ENCODE data around the gene NUDT14. TPM values are rescaled to one million over a fixed set of nuclear protein-coding genes. Genes with fewer than 3 reads are reported as not detected.

NUDT14 gene
- total RNA-seq (10 to 100 TPM; 18.9 to 33.9 (median 29.6) TPM), polyA plus RNA-seq (10 to 100 TPM; 15.1 to 31.1 TPM)
- long read RNA-seq, donor 1, transcript NUDT14-202 (5 exons, 845 nt): major isoform, 10 of 23 reads
- long read RNA-seq, donor 1, partial matches to known transcripts: 5 of 23 reads
- long read RNA-seq, donor 1, other reads (novel, unspliced or antisense): 8 of 23 reads
- long read RNA-seq, donor 2, transcript NUDT14-202 (5 exons, 845 nt): major isoform, 13 of 20 reads
- long read RNA-seq, donor 2, partial matches to known transcripts: 1 of 20 reads
- long read RNA-seq, donor 2, other reads (novel, unspliced or antisense): 5 of 20 reads
- long read RNA-seq, donor 3, partial matches to known transcripts: 0 of 4 reads
- long read RNA-seq, donor 3, other reads (novel, unspliced or antisense): 1 of 4 reads

GRCh38 chr14:105180592-105181548, at the start of gene NUDT14:
Gene NUDT14 (minus strand): TSS chr14:105181312. CDS start chr14:105181209, 103 bp downstream.
- H3K27ac ChIP-seq: peak within 1 kb of the TSS in 9 of 10 donors; percentile 35 to 71 (median 58)

DNA sequence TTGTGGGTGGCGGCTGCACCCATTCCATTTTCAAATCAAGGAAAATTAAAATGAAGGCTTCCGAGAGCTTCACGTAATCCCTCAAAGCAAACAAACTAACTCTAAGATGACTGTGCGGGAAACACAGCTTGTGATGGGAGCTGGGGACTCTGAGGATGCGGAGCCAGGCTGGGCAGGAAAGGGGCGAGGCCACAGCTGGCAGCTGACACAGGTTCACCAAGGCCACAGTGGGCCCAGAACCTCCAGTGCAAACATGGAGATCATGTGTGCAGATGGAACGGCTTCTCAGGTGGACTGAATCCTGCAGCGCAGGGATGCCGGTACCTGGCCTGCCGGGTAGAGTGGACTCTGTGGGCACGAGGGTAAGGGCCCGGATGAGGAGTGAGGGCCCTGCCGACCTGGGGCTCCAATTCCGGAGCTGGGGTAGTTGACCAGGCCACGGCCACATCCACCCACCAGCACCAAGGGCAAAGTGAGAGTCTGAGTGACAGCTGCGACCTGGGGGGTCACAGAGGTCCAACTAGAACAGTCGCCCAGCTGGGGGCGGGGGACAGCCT, 48.1 kb upstream of the NUDT14 start:
- no peaks in the 10 kb centered on the region for H3K27me3 ChIP-seq
- intact Hi-C loops (cut with DNase I): no loop called here
- H3K4me3 ChIP-seq: no peak overlapping the region
- peak in 1 of 8 donors; percentile 41 for ATAC-seq
- no peak overlapping the region for H3K27ac ChIP-seq
- peaks cover 0 to 50% (median 19%) of the 10 kb centered on the region in 9 donors for H3K36me3 ChIP-seq
- no peaks in the 10 kb centered on the region for H3K9me3 ChIP-seq
- 94 to 95% methylated on average over 18 of the region's 18 CpGs for WGBS, 2 donors
- DNase-seq: no peak
- H3K4me1 ChIP-seq: no peaks in the 10 kb centered on the region
- TF ChIP-seq, protein P1, sequence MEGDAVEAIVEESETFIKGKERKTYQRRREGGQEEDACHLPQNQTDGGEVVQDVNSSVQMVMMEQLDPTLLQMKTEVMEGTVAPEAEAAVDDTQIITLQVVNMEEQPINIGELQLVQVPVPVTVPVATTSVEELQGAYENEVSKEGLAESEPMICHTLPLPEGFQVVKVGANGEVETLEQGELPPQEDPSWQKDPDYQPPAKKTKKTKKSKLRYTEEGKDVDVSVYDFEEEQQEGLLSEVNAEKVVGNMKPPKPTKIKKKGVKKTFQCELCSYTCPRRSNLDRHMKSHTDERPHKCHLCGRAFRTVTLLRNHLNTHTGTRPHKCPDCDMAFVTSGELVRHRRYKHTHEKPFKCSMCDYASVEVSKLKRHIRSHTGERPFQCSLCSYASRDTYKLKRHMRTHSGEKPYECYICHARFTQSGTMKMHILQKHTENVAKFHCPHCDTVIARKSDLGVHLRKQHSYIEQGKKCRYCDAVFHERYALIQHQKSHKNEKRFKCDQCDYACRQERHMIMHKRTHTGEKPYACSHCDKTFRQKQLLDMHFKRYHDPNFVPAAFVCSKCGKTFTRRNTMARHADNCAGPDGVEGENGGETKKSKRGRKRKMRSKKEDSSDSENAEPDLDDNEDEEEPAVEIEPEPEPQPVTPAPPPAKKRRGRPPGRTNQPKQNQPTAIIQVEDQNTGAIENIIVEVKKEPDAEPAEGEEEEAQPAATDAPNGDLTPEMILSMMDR (IDR thresholded peaks at IDR 0.05): no peak

More at GRCh38 chr14:105180592-105181548, at the start of gene NUDT14:
- WGBS, 2 donors: 3 to 4% methylated on average over 56 to 104 of the region's 106 CpGs
- Histone ChIP-seq H3K36me3 (no peaks in the 10 kb centered on the region), H3K9me3 (no peaks in the 10 kb centered on the region), H3K4me1 (peaks cover 4 to 28% (median 21%) of the 10 kb centered on the region in 9 donors), H3K4me3 (peak within 1 kb of the TSS in 9 of 10 donors; percentile 42 to 64 (median 57)), H3K27me3 (peaks cover 0 to 9% (median 0%) of the 10 kb centered on the region in 7 donors)
- DNase-seq (peak; percentile 50 to 77), ATAC-seq (peak in 7 of 8 donors; percentile 29 to 85 (median 62))
- intact Hi-C loops (cut with DNase I): no loop called here
- TF ChIP-seq, protein P1 (IDR thresholded peaks at IDR 0.05): peak in 1 of 9 donors; percentile 10

DNA sequence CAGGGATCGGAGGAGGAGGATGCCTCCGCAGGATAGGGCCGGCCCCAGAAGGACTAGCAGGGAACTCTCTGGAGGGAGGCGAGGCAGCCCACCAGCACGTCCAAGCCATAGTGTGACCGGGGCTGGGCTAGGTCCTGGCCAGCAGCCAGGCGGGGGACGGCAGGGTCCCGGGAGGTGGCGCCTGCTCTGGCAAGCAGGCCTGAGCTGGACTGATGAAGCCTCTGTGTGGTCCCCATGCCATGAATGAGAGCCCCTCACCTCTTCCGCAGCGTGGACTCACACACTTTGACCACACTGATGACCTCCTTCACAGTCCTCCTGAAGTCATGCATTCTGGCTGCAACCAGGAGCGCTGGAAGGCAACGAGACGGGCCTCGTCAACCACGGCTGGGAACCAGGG, 47.5 kb upstream of the NUDT14 start:
- no peaks in the 10 kb centered on the region for H3K27me3 ChIP-seq
- no peaks in the 10 kb centered on the region for H3K4me1 ChIP-seq
- intact Hi-C loops (cut with DNase I): no loop called here
- TF ChIP-seq, protein P1 (IDR thresholded peaks at IDR 0.05): no peak
- no peak for DNase-seq
- WGBS, 2 donors: 58 to 61% methylated on average over 17 of the region's 17 CpGs
- no peak overlapping the region for H3K27ac ChIP-seq
- peak in 6 of 8 donors; percentile 34 to 62 (median 46) for ATAC-seq
- H3K9me3 ChIP-seq: no peaks in the 10 kb centered on the region
- H3K4me3 ChIP-seq: no peak overlapping the region
- H3K36me3 ChIP-seq: peaks cover 0 to 54% (median 22%) of the 10 kb centered on the region in 9 donors

DNA sequence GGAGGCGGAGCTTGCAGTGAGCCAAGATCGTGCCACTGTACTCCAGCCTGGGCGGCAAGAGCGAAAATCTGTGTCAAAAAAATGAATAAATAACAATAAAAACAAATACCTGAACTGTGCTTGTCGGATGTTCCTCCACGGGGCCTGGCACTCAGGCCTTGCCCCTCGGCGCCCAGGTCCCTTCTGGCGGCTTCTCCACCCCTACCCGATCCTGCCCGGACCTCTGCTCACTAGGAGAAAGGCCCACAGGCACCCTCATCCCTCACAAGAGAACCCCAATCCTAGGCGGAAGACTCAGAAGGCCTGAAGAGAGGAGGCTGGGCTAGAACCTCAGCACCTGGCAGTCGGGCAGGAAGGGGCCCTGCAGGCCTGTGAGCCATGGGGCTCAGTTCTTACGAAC, 46.2 kb upstream of the NUDT14 start:
- intact Hi-C loops (cut with DNase I): no loop called here
- no peaks in the 10 kb centered on the region for H3K9me3 ChIP-seq
- no peak overlapping the region for H3K27ac ChIP-seq
- no peaks in the 10 kb centered on the region for H3K4me1 ChIP-seq
- TF ChIP-seq, protein P1 (IDR thresholded peaks at IDR 0.05): no peak
- no peak overlapping the region for H3K4me3 ChIP-seq
- WGBS, 2 donors: 98% methylated on average over 14 of the region's 14 CpGs
- ATAC-seq: no peak
- no peak for DNase-seq
- H3K36me3 ChIP-seq: peaks cover 0 to 64% (median 22%) of the 10 kb centered on the region in 9 donors
- no peaks in the 10 kb centered on the region for H3K27me3 ChIP-seq
